CD4-positive, alpha-beta T cell treated with Interleukin-4 for 4 hours (primary cell): ENCODE data around the gene TSPO2.

Experiments
- DNase-seq: peaks from one replicate; pipeline ENCODE4 v3.0.0-alpha.2; 2020

Gene TSPO2

GRCh38 chr6:41051873-41052272 lies 9.6 kb downstream of the TSPO2 start:
- DNase-seq: no peak

- no peak for DNase-seq
Measured at GRCh38 chr6:41053041-41053440, 10.8 kb downstream of the TSPO2 start, which contains the start of gene APOBEC2. Gene APOBEC2 (plus strand): TSS chr6:41053202. CDS start chr6:41053348, 146 bp downstream.

GRCh38 chr6:41054511-41054910 lies 12.2 kb downstream of the TSPO2 start:
- DNase-seq: no peak

DNA sequence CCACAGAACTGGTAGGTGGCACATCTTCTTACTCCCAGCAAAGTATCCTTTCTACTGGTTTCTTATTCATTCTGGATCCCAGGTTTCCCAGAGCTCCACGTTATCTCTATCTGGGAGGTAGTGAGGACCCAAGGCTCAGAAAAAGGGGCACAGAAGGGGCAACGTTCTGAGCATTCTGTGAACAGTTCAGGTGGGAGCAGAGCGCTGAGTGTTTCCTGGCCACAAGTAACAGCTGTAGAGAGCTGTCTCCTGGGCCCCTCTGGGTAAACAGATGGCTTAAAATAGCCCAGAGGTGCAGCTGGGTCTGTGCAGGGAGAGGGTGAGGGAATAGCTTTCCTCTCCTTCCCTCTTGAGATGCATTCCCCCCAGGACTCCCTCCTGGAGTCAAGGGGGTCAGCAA lies 12.9 kb downstream of the TSPO2 start:
- no peak for DNase-seq

DNA sequence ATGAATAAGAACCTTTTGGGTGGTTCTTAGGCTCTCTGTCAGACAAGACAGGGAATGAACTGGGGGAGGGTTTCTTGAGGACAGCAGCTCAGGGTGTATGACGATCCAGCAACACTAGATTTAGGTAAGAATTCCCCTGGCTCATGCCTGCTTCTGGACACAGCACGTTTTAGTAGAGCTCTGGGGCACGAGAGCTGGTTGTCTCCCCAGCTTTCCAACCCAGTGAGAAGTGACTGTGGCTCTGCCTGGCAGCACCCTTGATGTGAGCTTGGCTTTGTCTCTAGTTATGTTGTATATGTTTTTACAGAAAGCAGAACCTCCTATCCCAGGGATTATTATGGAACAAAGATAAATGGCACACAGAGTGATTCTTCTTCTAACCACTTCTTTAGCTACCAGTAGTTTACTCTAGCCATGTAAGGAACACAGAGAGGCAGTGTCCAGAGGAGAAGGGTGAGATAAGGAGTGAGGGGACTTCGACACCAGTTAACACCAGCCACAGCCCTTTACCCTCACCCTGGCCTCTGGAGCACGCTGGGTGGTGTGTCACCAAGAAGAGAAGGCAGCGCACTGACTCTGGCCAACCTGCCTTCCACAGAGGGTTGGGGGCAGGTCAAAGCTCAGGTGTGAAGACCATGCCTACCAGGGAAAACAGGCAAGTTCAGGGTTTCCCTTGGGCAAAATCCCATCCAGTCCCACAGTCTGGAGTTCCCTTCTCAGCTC lies 14.7 kb downstream of the TSPO2 start:
- DNase-seq: no peak

DNA sequence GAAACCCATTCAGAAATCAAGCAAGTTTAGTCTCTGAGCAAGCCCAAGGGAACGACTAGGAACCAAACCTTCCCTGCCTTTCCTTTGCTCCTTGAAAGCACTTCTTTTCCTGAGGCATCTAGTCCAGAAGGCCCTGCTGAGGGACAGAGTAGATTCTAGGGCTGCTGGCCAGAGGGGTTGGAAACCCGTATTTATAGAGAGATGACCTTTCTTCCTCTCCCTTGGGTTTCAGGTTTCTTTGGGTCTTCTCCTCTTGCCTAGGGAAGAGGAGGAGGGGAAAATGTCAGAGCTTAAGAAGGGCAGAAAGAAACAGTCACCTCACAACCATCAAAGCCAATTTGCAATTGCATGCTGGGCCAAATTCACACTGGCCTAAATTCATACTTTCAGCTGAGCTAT lies 16.5 kb downstream of the TSPO2 start:
- DNase-seq: no peak

- no peak for DNase-seq
Measured at GRCh38 chr6:41059556-41059955, 17.3 kb downstream of the TSPO2 start.

DNA sequence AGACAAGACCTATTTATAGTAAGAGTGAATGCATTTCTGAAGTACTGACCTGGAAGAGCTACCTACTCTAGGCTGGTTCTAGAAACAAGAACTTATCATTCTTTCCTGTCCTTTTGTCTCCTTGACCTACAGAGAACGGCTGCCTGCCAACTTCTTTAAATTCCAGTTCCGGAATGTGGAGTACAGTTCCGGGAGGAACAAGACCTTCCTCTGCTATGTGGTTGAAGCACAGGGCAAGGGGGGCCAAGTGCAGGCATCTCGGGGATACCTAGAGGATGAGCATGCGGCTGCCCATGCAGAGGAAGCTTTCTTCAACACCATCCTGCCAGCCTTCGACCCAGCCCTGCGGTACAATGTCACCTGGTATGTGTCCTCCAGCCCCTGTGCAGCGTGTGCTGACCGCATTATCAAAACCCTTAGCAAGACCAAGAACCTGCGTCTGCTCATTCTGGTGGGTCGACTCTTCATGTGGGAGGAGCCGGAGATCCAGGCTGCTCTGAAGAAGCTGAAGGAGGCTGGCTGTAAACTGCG lies 19.0 kb downstream of the TSPO2 start:
- DNase-seq: no peak

GRCh38 chr6:41062056-41062455 lies 19.8 kb downstream of the TSPO2 start:
- DNase-seq: no peak

DNA sequence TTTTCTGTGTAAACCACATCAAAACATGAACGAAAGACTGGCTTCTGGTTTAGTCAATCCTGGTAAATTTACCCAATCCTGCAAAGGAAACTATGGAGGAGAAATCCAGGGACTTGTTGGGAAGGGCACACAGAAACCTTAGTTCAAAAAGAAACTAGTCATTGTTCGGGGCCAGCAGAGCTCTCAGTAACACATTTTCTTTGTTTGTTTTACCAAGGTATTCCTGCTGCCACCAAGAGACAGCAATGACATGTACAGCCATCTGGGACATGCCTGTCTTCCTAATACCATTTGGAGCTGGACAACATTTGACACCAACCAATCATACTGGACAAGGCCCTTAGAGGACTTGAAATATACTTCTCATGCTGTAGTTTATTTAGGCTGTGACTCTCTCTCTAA lies 21.6 kb downstream of the TSPO2 start:
- DNase-seq: no peak

DNA sequence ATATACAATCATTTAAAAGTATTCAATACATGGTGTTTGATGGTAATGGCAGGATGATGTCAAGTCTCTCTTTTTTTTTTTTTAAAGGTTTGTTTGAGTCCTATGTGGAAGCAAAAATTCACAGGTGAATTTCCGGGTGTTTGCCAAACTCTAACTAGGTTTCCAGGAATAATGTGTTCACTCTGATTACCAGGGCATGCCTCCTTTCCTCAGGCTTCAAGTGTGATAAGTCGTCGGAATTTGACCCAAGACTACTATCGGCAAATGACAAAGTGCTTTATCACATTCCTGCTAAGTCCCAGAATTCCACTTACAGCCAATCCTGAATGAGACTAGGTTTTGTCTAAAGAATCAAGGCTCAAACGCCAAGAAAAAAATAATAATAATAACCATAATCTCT lies 22.6 kb downstream of the TSPO2 start:
- DNase-seq: no peak

- no peak for DNase-seq
Measured at GRCh38 chr6:41065550-41066026, 23.3 kb downstream of the TSPO2 start.

DNA sequence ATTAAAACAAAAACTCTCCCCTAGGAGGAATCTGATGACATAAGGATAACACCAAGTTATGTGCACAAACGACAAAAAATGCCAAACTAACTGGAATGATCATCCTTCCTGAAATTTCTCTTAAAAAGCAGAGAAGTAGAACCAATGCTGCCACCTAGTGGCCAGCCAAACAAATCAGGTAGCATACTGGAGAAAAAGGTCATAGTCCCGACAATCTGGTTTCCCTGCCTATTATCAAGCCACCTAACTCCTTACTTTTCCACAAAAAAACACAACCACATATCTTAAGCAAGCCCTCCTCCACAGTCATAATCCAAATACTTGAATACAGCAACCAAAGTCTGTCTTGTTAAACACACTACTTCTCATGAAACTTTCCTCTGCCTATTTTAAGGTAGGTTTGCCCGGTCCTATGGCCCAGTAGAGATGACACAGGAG lies 24.6 kb downstream of the TSPO2 start:
- DNase-seq: peak; percentile 55

DNA sequence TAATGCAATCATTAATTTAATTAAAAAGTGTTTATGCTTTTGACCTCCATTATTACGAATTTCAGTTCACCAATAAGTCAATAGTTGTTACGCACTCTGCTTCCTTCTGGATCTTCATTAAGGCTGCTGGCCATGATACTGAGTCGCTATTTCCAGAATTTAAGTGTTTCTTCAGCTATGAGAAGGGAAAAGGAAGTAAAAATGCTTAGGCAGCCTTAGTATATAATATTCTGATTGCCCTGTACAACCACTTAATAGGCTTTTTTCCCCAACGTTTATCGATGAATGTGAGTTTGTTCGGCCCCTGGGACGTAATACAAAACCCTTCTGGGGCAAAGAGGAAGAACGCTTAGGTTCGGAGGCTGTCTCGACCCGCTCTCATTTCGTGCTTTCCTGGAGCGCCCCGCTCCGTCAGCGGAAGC lies 29.2 kb downstream of the TSPO2 start:
- no peak for DNase-seq

DNA sequence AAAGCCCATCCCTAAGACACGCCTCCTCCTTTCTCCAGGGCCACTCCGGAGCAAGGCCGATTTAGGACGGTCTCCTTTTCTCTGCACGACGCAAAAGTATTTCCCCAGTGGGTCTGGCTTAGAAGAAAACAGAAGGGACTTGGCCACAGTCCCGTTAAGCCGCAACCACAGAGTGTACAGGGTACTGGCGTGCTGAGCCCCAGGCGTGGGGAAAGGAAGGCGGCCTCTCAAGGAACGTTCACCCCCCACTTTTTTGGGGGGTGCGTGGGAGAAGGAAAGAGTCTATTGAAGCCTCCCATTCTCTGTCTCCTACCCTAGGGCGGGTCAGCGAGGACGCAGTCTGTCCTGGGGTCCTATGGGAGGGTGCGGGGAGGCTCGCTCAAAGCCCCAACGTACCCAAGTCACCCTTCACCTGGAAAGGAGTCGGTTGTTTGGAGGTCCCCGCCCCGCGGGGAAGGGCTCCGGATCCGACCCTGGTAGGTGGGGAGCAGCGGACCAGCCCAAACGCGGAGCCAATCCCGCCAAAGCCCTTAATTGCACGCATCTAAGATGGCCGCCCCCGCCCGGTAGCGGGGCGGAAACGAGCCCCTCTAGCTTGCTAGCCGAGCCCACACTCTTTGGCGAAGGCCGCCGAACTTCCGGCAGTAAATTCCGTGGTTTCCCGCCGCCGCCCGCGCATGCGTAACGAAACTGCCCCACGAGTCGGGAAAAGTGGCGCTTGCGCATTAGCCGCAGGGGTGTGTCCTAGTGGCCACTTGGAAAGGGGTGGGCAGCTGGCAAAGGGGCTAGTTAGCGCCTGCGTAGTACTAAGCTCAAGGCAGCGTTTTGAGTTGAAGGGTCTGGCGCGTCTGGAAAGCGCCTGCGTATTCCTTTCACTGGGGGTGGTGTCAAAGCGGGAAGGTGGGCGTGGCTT lies 29.9 kb downstream of the TSPO2 start, which contains the start of gene OARD1:
OARD1 (minus strand) TSS at position 434 of the 913 bp plus-strand sequence. CDS start 722 bp downstream, outside the sequence.
- peak; percentile 99 for DNase-seq

GRCh38 chr6:41072836-41073202 lies 30.6 kb downstream of the TSPO2 start, which contains the start of gene NFYA:
Gene NFYA (plus strand): TSS chr6:41072974. CDS start chr6:41079090, 6,116 bp downstream.
- DNase-seq: no peak

DNA sequence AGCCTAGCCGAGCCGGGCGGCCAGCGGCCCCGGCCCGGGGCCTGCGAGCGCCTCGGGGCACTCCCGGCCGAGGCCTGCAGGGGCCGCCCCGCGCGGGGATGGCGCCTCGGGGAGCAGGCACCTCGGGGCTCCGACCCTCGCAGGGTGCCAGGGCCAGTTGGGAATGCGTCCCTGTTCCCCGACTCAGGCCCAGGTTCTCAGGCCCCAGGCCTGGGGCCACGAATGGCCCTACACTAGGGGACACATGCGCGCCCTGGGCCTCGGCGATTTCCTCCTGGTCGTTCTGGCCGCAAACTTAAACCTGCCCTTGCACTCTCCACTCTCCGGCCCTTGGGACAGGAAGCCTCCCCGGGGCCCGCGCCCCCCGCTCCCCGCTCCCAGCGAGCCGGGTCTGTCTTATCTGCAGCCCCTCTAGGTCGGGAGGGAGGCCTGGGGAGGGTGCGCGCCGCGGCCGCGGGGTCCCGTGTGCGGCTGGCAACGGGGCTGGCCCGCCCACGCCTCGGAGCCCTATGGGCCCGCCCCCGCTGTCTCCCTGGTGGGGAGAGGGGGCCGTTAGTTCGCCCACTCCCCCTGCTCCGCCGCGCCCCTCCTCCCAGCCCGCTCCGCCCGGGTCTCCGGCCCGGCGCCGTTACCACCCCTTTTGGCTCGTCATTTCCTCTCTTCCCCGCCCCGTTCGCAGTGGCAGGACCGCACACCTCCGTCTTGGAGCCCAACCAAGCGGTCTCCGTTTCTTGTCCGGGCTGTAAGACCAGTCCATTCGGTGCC lies 31.1 kb downstream of the TSPO2 start:
- peak; percentile 77 for DNase-seq

DNA sequence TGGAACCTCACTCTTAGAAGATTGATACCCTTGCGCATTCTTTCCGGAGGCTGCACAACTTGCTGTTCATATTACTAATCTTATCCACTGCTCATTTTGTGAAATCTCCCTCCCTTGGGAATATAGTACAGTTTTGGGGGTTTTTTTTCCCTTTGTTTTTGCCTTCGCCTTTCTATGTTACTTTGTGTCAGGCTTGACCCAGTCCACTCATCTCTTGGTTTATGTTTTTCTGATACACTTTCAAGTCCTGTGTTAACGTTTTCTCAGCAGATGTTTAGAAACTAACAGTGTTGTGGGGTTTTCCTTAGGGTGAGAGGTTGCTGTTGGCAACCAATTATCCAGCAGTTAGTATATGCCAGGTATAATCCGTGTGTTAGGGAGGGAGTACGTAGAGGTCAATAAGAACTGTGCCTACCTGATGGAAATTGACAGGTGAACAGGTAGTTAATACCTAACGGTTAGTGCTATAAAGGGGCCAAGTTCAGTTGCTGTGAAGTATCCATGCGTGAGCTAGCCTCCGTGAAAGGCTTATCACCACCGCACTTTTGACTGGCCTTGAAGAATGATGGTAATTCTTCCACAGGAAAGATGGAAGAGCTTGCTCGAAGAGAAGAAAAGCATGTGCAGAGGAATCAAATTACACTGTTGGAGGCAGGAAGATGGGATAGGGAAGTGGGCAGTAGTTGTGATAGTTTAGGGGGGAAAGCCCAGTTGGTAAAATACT lies 31.9 kb downstream of the TSPO2 start:
- peak; percentile 31 for DNase-seq

DNA sequence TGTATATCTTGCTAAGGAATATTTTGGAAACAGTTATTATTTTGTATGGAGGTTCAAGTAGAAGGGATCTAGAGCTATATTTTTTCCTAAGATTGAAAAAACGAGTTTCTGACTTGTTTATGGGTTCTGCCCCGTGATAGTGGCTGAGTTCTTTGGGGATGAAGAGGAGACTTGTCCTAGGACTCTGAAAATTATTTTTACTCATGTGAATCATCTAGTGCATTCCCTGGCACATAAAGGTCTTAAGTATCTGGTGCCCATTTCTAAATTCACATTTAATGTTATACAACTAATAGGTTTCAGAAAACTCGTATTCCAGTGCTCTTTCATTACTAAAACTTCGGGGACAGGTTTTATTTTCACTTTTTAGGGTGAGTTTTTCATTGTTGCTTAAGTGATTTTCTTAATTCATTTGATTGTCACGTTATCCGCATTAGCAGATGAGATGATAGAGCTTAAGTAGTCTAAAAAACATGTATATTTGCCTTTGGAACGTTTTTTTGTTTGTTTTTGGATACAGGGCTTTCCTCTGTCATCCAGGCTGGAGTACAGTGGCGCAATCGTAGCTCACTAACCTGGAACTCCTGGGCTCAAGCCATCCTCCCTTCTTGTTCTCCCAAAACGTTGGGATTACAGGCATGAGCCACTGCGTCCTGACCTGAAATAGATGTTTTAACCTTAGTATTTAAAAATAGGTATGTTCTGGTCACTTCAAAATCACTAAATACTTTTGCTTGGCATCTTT lies 32.6 kb downstream of the TSPO2 start:
- DNase-seq: no peak

DNA sequence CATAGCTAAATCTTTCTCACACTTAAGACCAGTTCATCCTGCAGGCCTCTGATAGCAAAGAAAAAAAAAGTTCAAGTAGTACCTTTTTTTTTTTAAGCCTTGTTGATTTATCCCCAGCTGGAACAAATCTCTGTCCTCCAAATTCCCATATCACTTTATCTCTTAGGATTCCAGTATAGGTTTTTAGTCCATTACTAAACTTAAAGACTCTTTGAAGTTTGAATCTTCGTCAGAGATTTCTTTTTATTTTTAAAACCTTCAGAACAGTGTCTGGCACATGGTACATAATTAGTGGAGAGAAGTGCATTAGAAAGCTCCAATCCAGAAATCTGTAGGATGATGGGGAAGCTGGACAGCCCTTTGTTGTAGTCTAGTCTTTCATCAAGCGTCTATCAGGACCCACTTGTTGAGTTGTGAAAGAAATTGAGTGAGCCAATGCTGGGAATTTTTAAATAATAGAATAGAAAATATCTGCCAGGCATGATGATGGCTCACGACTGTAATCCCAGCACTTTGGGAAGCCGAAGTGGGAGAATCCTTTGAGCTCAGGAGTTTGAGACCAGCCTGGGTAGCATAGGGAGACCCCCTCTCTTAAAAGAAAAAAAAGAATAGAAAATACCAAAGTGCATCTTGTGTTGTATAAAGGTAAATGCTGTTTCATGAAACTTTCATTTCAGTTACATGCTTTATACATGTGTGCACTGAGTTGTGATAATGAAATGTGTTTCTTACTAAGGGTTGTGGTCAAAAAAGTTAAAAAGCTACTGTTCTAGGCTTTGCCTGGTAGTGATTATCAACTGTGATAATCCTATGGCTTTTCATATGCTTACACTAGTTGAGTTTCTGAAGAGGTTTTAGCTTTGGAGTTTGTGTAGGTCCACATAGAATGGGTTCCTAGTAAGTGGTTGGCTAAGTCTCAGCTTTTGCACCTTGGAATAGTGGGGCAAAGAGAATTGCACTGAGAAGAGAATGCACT lies 33.7 kb downstream of the TSPO2 start:
- DNase-seq: no peak
